Activated CD8-positive, alpha-beta memory T cell treated with anti-CD3 and anti-CD28 coated beads, Interleukin-2, amount 50 U/mL, for 1 hour (primary cell): ENCODE data around the gene CTNNBL1.
"Not testable (repeated sequence)": the region's sequence is repeated elsewhere in the genome, so short reads cannot be mapped to it uniquely, and the experiment has no call there.

Experiments
- DNase-seq: peaks from one replicate; pipeline ENCODE4 v3.0.0-alpha.2; 2020; ENCODE audit errors: extremely low read depth

CTNNBL1 gene

DNA sequence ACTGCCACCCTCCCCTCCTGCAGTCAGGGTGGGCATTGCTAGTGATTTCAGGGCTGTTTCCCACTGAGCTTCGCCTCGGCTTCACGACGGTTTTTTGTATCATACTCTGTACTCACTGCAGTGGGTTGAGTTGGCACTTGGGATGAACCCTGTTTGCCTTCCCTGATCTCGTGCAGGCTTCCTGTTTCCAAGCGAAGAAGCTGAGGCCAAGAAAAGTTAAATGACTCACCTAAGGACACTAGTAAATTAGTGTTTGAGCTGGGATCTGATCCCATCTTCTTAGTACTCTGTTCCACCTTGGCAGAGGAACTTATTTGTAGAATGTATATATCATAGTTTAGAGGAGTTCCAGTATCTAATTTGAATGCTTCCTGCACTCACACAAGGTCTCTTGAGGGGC is 158.8 kb downstream of the CTNNBL1 start:
- DNase-seq: no peak

DNA sequence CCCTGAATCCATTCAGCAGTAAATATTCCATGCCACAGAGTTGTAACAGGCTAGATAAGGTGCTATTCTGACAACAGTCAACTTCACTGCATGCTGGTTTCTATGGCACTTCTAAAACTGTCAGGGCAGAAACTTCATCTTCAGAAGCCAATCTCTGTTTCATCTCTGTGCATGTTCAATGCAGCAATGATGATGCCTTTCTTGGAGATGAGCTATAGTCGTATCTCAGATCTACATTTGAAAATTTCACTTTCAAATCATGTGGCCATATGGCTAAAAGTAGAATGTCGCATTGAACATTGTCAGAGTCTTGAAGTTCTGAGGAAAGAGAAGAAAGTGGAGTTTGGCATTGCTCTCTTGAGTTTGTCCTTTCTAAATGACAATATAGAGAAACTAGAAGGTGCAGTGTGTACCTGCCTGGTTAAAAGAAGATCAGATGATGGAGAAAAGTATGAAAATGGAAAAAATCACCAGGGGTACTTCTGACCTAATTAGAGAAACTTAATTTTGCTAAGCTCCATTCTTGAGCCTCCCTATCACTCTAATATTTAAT is 160.1 kb downstream of the CTNNBL1 start:
- no peak for DNase-seq

DNA sequence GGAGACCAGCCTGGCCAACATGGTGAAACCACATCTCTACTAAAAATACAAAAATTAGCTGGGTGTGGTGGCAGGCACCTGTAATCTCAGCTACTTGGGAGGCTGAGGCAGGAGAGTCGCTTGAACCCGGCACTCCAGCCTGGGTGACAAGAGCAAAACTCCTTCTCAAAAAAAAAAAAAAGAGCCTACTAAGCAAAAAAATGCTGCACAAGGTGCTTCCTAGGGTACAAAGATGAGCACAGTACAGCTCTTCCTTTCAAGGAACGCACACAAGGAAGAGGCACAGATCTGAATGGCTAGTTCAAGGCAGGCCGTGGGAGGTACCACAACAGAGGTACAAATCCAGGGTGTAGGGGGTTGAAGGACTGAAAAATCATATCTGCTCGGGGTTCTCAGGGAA is 162.2 kb downstream of the CTNNBL1 start:
- DNase-seq: not testable (repeated sequence)

DNA sequence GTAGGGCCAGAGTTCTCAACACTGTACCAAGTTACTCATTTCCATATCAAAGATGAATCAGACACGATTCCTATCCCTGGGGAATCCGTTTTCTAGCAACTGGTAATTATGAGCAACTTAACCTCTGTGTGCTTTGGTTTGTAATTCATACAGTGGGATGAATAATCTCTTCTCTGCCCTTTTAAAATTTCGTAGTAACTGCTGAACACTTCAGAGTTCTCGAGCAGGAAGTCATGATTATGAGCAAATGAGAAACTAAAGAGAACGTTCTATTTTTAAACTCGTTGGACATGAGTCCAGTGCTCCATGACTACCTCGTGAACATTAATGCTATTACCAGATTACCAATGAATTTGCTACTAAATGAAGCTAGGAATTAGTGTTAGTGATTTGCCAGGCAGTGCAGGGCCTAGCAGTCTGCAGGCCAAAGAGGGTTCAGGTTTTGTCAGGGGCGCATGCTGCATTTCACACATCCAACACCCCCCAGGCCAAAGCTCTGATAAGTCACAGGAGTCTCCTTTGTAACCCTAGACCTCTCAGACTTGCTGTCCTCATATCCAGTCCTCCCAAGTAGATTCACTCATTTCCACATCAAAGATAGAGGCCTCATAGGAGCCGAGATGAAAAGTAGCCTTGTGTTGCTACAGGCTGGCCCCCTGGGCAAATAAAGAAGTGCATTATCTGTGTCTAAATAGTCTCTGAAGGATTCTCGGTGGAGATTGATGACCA is 163.3 kb downstream of the CTNNBL1 start:
- no peak for DNase-seq

DNA sequence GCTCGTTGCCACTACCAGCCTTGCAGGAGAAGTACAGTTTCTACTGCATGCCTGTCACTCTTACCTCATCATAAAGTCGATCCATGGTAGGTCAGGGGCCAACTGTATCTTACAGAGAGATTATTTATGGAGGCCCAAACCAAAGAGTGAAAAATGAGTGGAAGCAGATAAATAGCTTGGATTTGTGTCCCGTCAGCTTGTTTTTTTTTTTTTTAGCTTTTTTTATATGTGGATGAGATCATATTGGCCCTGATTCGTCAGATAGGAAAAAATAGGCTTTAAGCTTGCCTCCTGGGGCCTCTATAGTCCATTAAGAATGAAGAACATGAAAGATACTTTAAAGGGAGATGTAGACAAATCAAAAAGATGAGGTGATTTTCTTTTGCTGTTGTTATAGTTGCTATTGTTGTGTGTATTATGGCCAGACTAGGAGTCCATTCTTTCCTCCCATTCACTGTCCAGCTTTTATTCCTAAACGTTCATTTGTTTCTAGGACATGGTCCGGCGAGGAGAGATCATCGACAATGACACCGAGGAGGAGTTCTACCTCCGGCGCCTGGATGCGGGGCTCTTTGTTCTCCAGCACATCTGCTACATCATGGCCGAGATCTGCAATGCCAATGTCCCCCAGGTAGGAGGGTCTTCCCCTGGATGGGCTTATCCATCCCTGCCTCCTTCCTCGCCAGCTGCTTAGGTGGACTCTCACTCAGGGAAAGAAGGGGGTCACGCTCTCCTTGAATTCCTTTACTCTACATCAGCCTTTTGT is 165.8 kb downstream of the CTNNBL1 start:
- no peak for DNase-seq

DNA sequence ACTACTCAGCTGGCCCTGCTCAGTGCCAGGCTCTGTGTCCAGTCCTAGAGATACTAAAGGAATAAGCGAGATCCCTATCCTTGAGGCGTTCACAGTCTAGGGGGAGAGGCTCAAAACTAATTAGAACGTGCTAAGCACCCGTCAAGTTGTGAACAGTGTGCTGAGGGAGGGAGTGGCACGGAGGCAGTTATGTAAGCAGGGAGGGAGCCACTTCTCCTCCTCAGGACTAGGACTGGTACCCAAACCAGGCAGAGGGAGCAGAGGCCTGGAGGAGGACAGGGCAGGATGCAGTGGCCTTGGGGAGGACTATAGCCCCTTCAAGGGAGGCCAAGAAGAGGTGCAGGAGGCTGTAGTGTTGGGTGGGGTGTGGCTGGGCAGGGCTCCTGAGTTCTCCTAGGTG is 169.5 kb downstream of the CTNNBL1 start:
- no peak for DNase-seq

DNA sequence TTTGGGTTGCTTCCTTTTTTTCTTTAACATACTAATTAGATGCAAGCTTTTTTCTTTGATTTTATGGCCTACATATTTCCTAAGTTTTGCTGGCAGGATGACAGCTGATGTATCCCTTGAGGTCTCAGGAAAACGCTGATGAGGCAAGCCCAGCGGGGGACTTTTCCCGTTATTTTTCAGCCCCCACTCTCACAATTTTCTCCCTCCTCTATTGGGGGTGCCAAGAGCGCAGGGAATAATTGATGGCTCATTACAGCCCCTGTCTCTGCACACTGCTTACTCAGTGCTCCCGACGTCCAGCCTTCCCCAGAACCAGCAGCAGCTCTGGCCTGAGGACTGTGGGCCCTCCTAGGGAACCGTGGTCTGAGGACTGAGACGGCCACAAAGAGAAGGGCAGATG is 170.5 kb downstream of the CTNNBL1 start:
- DNase-seq: no peak

DNA sequence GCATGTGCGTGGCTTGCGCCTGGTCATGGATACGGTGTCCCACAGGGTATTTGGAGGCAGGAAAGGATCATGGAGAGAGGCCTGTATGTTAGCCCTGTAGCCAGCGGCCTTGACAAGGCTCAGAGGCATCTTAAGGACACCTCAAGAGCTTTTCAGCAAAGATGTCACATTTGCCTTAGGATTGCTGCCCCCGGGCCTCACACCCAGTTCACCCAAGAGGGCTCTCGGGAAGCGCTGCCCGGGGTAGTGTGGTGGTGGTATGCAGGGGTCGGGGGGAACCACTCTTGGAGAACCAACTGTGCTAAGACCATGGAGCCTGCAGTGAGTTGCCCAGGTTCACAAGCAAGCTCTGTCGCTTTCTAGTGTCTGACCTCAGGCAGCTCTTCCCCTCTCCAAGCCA is 172.2 kb downstream of the CTNNBL1 start:
- DNase-seq: no peak

DNA sequence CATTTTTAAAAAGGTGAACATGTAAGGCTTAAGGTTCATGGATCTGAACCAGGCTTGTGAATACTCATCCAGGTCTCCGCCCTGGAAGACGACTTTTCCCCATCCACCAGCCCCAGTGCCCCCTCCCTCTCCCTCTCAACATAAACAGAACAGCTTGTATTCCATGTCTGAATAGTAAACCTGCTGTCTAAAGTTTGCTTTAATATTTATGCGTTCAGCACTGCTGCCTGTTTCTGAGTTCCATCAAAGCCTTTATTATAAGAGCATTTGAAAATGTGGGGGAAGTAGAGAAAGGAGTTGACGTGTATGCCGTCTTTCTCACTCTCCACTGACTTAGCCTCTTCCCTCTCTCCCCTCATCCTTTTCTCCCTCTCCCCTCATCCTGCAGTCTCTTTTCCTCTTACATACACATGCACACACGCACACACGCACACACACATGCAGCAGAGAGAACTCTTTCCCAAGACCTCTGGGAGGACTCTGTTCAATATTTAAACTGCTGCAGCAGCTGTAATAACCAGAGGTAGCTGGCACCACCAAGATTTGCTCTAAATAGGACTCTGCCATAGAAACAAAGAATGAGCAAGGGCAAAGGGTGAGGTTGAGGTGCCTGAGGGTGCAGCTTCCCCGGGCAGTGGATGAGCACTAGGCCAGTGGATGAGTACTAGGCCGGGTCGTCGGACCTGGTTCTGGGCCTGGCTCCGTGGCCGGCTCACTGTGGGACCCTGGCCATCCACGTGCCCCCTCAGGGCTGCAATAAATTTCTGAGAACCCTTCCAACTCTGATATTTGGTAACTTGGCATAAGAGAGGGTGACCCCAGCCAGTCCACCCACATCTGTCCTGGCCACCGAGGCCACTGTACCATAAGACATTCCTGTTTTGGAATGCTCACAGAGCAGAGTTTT is 173.7 kb downstream of the CTNNBL1 start:
- DNase-seq: no peak

DNA sequence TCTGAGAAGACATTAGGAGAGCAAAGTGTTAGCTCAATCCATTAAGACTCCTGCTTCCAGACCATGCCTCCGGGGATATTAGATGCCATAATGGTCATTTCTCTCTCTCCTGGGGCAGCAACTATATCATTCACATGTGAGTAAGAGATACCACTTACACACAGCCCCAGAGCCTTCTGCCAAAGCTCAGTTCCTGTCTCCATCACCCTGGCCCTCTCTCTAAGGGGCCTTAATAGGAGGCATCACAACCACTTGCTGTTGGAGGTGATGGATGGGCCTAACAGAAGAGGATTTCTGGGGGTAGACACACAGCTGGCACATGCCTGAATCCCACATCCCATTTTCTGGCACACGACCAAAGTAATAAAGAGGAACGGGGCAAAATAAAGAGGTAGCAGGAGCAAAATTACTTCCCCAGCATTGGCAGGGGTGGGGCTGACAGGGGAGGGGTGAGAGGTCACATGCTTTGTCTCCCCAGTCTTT is 175.1 kb downstream of the CTNNBL1 start:
- DNase-seq: no peak

DNA sequence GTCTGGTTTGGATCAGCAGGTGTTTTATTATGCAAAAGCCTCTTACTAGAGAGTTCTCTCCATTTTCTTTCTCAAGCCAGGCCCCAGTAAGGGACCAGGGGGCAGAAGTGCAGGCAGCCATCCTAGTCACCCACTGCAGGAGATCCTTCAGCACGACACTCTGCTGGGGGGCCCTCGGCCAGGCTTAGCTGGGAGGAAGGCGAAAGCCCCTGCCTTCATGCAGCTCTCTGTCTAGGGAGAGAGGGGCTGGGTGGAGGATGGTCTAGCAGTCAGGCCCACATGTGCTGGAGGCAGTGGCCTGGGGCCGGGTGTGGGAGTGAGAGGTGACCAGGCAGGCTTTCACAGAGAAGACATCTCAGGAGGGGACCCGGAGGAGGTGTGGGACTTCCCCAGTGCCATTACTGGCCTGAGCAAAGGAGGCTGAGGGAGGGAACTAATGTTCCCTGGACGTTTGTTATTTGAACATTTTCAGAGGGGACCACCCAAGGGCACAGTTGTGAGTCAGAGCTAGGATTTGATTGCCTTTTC is 175.6 kb downstream of the CTNNBL1 start:
- no peak for DNase-seq

DNA sequence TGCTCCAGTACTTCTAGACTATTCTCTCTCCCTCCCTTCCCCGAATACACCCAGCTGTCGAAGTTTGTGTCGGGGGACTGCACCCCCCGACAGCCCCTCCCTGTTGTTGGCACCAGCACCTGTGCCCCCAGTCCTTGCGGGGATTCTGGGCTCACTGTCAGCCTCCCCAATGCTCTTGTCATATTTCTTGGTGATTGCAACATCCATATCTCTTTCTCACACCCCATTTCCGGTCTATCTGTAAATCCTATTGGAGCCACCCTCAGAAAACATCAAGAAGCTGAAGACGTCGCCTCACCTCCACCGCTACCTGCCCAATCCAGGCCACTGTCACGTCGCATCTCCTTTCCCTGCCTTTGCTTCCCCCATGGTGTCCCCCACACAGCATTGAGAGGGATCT is 176.5 kb downstream of the CTNNBL1 start:
- no peak for DNase-seq

DNA sequence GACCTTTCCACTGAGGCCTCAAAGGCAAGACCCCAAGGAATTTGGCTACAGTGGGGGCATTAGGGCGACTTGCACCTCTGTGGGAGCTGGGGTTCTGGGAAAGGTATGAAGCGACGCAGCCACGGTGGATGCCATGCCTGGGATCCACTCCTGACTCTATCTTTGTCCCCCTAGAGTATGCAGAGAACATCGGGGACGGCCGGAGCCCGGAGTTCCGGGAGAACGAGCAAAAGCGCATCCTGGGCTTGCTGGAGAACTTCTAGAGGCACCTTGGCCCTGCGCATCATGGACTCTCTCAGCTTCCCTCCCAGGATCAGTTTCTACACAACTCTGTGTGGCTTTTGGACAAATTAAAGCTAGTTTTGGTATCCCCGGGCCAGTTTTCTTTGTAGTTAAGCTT is 177.9 kb downstream of the CTNNBL1 start:
- no peak for DNase-seq

DNA sequence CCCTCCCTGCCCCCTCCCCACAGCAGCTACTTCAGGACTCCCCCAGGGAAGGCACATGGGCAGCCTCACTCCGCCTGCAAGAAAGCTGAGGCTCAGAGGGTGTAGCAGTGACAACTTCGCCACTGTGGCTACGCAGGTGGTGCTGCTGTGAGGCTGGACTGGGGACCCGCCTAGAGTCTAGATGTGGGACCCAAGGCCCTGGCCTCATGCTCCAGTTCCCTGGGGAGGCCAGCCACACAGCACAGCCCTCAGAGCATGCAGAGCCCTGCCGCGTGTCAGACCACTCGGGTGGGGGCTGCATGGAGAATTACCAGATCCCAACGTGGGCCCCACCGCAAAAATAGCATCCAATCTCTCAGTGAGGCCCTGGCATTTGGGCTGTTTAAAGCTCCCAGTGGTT is 178.3 kb downstream of the CTNNBL1 start:
- DNase-seq: no peak

DNA sequence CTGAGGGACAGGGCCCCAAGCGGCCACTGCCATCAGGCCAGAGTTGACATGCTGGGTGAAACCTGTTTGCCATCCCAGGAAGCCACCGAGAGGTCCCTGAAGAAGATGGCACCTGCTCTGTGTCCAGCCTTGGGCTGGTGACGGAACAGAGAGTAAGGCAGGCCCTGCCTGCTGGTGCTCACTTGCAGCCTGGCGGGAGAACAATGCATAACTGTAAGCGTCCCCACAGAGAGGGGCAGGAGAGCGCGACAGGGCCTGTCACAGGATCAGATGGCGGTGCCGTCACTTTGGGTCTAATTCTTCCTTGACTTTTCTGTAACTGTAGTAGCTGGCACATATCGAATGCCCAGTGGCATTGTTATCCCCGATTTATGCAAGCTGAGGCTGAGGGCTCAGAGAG is 180.1 kb downstream of the CTNNBL1 start:
- no peak for DNase-seq

DNA sequence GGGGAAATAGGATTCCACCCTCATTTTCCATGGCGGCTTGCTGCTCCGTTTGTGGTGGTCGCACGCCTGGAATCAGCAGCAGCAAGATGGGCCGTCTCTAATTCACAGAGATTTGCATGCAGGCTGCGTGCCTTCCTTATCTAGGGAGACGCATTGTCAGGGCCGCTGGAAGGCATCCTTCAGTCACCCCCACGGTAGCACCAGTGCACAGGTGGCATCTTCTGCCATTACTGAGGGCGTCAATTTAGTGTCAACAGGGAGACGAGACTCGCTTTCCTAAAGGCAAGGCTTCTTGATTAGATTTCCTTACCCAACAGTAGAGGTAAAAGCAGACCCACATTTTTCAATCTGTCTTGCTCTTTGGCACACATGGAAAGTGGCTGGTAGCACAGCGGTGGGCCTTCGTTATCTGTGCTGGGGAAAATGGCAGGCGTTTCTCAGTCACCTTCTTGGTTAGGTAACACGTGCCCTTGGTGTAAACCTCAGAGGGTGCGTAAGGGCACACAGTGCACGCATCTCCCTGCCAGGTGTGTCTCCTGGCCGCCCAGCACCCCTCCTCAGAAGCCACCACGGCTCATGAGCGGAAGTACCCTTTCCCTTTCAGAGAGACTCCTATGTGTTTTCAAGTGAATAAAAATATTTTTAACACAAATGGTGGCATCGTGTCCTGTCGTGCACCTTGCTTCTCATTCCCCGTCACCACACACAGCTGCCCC is 181.8 kb downstream of the CTNNBL1 start:
- no peak for DNase-seq

DNA sequence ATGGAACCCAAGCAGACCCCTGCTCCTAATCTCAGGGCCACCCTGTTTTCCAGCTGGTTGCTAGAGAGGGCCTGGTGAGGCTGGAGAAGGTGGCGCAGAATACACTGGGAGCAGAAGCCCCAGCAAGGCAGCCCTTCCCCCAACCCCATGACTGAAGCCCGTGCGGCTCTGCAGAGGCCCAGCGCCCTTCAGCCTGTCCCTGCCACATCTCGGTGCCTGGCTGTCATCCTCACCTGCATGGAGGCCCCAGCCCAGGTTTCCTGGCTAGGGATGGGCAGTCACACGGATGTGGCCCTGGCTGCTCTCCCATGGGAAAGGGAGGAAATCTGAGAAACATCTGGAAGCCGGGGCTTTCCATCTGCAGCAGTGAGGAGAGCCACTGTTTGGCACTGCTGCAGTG is 183.0 kb downstream of the CTNNBL1 start:
- DNase-seq: no peak

DNA sequence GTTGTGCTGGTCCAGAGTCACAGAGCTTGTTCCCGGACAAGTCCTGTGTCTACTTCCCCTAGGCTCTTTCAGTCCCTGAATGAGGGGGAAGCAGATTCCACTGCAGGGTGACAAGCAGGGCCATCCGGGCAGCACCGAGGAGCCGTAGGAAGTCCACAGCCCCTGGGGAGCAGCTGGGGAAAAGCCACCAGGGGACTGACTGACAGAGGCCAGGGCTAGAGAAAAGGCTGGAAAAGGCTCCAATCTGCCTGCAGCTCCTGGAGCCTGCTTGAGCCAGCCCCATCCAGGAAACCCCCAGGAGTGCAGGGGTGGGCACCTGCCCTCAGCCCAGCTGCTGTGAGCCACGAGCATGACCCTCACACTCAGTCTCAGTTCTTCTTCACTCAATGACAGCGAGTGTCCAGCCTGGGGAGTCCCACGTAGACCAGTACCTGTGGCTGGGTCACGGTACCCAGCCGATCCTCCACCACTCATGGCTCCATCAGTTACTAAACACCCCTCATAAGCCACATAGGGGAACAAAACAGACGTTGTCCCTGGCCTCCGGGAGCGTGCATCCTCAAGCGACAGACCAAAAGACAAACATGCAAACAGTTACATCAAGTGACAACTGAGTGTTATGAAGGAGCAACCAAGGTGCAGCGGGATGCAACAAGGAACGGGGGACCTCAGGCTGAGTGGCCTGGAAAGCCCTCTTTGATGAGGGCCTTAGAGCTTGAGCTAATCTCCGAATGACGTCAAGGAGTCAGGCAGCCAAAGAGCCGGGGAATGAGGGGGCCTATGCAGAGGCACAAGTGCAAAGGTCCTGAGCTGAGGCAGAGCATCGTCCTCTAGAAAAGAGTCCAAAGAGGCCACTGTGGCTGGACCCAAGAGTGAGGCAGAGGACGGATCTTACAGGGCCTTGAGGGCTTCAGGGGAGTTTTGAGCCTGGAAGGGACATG is 184.3 kb downstream of the CTNNBL1 start:
- no peak for DNase-seq

DNA sequence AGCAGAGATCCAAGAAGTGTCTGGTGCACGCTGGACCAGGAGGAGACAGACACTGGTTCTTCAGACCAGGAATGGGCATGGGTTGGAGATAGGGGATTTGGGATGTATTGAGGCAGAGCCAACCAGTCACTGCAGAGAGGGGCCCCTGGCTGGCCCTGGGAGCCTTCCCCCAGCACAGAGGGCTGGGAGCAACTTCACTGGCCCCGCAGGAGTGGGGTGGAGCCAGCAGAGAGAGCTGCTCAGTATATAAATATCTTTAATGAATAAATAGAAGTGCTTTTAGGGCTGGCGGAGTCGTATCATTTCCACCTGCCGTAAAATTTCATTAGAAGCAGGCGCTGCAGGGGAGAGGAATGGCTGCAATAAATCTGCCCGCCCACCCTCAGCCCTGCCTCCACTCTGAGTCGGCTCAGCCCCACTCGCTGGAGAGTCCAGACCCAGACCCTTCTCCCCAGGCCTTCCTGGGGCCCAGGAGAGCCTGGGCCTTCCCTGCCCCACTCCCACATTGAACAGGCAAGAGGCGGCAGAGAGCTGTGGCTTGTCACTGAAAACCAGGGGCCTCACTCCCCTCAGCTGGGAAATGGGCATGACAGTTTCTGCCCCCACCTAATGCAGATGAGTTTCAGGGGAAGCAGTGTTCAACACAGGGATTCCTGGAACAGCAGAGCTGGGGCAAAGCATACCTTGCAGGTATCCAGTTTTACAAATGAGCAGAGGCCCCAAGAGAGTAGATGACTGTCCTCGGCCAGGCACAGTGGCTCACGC is 185.2 kb downstream of the CTNNBL1 start:
- no peak for DNase-seq
